ENCODE data around the gene SYT8.

SYT8 gene

GRCh38 chr11:1820463-1821325 lies 14.1 kb upstream of the SYT8 start:
- DNase-seq: no peak

DNA sequence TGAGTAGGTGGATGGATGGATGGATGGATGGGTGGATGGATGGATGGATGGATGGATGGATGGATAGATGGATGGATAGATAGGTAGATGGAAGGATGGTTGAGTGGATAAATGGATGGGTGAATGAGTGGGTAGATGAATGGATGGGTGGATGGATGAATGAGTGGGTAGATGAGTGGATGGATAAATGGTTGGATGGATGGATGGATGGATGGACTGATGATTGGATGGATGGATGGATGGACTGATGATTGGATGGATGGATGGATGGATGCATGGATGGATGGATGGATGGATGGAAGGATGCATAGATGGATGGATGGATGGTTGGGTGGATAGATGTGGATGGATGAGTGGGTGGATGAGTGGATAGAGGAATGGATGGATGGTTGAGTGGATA lies 13.2 kb upstream of the SYT8 start:
- DNase-seq: no peak

- DNase-seq: no peak
Measured at GRCh38 chr11:1822648-1823375, 12.0 kb upstream of the SYT8 start.

DNA sequence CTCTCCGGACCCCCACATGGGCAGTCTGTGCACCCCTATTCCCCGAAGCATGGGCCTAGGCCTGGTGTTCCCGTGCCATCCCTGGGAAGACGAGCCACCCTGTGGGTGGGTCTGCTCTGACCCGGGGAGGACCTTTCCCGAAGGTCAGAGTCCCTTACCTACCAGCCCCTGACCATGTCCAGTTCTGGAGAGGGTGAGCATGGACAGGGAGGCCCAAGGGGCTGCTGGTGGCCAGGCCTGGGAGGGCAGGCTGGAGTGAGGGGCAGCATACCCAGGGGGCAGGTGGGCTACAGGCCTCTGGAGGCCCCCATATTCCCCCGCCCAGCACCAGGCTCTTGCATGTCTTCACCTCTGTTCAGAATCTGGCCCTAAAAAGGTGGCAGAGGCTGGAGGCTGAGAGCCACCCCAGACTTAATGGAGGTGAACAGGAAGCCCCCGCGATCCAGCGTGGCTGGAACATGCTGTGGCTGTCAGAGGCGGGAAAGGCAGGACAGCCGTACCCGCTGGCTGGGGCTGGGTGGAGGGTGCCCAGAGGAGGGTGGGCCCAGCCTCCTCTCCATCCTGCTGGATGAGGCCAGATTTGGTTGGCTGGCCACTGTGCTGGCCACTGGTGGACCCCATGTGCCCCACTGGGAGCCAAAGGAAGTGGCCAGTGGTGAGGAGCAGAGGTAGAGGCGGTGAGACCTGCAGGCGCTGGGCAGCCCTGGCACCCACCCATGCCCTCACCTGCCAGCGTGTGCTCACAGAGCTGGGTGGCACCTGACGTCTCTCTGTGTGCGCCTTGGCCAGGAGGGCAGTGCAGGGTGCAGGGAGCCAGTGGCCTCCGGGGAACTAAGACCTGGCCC lies 11.2 kb upstream of the SYT8 start:
- no peak for DNase-seq

DNA sequence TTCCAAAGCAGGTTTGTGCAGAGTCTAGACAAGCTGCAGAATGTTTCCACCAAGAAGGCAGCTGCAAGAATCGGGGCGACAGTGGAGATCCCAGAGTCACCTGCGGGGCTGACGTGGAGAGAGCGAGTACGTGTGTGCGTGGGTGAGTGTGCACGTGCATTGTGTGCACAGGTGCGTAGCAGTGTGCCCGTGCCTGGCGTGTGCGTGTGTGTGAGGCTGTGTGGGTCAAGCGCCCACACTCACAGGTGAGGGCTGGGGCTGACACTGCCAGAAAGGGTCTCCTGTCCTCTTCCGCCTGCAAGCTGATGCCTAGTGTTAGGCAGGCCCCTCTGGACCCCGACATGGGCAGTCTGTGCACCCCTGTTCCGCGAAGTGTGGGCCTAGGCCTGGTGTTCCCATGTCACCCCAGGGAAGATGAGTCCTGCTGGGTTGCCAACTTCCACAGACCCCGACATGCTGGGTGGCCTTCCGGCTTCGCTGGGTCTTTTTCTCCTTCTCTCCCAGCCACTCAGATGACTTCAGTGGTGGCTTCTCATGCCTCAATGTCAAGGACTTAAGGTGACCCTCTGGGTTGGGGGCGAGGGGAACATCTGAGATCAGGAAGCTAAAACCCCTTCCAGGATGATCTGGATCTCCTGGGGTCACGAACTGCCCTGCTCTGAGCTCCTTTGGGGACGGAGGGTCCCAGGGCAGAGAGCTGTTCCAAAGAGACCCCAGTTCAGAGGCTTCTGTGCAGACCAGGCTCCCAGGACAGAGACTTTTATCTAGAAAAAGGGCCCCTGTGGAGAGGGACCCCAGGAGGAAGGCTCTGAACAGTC lies 10.4 kb upstream of the SYT8 start:
- no peak for DNase-seq

- DNase-seq: no peak
Measured at GRCh38 chr11:1825039-1825740, 9.6 kb upstream of the SYT8 start.

- no peak for DNase-seq
Measured at GRCh38 chr11:1825785-1826451, 8.9 kb upstream of the SYT8 start.

- DNase-seq: no peak
Measured at GRCh38 chr11:1826552-1827094, 8.2 kb upstream of the SYT8 start.

- DNase-seq: peak; percentile 23 to 75
Measured at GRCh38 chr11:1827095-1827813, 7.5 kb upstream of the SYT8 start.

- DNase-seq: no peak
Measured at GRCh38 chr11:1827931-1828330, 6.9 kb upstream of the SYT8 start.

GRCh38 chr11:1828542-1828941 lies 6.2 kb upstream of the SYT8 start:
- DNase-seq: no peak

GRCh38 chr11:1829039-1829820 lies 5.6 kb upstream of the SYT8 start:
- DNase-seq: no peak

DNA sequence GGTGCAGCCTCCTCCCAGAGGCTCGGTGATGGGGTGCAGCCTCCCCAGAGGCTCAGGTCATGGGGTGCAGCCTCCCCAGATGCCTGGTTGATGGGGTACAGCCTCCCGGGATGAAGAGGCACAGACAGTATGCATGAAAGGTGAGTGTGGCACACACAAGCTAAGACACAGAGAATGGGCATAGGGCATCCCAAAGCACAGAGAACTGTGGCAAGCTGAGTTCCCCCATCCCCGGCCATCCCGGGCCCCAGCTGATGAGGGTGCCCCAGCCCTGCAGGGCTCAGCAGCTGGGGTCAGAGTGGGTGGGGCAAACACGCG lies 4.8 kb upstream of the SYT8 start:
- no peak for DNase-seq

GRCh38 chr11:1830322-1831223 lies 4.2 kb upstream of the SYT8 start:
- DNase-seq: peak in 1 of 2 experiments; percentile 9

GRCh38 chr11:1831338-1832210 lies 3.2 kb upstream of the SYT8 start:
- no peak for DNase-seq

DNA sequence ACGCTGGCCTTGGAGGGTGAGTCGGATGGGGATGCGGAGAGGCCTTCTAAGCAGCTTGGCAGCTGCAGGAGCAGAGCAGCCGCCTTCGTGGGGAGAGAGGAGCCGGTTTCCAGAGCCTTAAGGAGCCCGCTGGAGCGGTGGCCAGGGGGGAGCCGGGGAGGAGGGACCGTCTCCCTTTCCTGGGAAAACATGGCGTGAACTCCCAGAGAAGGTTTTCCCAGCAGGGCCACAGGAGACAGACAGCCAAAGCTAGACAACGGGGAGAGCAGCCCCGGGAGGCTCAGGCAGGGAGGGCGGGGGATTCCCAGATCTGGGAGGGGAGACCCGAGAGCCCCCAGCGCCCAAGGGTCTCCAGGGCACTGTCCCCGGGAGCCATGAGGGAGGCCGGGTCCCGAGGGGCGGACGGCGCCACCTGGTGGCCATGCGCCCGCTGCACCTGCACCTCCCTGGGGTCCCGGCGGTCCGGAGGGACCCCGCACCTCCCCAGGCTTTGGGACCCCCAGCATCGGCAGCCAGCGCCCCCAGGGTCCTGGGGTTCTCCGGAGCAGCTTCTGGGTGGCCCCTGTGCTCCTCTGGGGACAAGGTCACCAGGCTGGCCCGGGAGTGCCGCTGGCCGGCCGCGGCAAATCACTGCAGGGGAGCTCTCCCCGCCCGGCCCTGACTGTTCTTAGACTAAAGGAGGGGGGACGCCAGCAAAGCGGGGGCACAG lies 2.4 kb upstream of the SYT8 start:
- DNase-seq: no peak

DNA sequence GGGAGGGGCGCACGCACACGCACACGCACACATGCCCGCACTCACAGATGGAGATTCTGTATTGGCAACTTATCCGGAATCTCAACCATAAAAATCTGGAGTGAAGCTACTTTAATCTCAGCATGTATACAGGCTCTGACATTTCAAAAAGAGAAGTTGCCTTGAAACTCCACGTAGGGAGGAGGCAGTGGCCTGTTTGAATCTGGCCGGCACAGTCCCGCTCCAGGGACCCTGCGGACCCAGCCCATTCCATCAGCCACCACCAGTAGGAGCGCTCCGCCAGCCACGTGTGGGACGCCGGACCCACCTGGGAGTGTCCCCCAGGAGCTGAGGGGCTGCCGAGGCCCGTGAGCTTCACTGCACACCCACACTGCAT lies 1.9 kb upstream of the SYT8 start:
- DNase-seq: no peak
